NCI-H524 treated with DMSO at 0.1 percent for 48 hours (cell line): ENCODE results near the gene FYN.

Experiments used
- DNase-seq: peaks from one replicate; lab custom pipeline; 2025; lab: John Stamatoyannopoulos, UW

FYN gene

GRCh38 chr6:111625461-111626391 is 247.5 kb downstream of the FYN start:
- peak; percentile 31 for DNase-seq

DNA sequence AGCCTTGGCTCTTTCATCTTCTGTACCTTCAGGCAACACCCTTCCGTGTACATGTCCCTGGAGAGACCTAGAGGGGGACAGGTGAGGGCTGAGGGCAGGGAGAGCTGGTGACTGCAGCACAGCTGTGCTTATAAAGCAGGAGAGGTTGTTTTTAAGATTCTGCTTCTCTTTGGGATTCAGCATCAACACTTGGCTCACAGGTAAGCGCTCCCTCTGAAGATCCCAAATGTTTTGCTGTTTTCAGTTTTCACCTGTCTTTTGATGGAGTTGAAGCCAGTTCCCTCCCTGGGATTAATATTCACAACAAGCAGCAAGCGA is 248.2 kb downstream of the FYN start:
- no peak for DNase-seq

- no peak for DNase-seq
These were observed 248.7 kb downstream of the FYN start for GRCh38 chr6:111624401-111625098.

GRCh38 chr6:111623046-111623718 is 250.1 kb downstream of the FYN start:
- DNase-seq: no peak

- DNase-seq: no peak
These were observed 253.1 kb downstream of the FYN start for GRCh38 chr6:111620169-111620568.

- DNase-seq: no peak
These were observed 254.8 kb downstream of the FYN start for GRCh38 chr6:111618407-111618806.

DNA sequence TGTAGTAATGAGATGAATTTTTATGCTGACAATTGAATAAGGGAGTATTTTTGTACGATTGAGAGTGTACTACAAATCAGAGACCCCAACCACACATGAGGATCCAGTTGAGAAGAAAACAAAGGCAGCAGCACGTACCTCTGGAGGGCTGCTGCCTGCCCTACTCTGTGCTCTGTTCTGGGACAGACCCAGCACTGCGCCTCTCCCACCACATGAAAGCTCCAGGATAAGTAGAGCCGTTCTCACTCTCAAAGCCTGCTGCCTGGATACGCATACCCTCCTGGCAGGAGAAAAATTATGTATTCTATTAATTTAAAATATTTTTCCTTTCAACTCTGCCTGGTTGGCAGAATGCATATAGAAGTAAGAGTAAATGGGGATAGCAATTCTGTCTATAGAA is 256.1 kb downstream of the FYN start:
- DNase-seq: no peak

DNA sequence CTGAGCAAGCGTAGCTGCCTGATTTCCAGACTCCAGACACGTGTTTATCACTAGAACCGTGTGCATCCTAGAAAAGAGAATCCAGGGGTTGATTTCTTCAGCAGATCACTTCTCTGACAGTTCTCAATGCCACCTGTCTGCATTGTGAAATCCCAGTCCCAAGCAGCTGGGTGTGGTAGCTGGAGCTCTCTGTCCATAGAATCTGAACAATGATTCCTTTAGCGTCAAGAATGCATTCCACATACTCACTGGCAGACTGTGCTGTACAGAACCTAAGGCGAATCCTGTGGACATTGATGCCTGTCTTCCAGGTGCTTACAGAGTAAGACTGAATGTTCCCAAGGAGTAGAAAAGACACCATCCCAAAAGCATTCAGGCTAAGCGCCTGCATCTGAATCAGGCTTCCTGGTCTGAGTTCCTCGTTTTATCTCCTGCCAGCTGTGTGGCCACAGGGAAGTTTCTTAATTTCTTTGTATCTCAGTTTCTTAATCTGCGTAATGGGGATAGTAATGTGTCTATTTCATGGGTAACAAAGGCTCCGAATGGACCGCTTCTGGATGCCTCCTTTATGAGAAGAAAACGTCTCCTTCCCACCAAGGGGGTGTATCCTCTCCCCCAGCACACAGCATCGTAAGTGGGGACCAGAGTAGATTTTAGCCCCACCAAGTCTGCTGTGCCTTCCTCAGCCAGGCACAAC is 257.2 kb downstream of the FYN start:
- DNase-seq: no peak

DNA sequence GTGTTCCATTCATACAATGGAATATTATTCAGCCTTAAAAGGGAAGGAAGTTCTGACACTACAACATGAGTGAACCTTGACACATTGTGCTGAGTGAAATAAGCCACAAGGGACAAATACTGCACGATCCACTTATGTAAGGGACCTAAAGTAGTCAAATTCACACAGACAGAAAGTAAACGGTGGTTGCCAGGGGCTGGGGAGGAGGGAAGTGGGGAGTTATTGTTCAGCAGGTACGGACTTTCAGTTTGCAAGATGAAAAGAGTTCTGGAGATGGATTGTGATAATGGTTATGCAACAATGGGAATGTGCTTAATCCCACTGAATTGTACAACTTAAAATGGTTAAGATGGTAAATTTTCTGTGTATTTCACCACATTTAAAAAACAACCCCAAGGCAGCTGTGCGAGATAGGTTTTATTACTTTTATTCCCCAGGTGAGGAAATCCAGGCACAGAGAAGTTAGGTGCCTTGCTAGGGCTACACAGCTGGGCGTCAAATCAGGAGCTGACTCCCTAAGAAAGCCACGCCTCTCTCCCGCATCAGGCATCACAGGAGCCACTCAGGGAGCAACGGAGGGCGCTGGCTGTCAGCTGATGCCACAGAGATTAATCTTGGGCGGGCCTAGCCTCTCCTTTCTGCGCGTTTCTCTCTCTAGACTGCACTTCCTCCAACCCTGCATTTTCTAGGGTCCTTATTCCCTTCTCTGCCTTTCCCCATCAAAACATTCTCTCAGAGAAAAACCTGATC is 258.2 kb downstream of the FYN start:
- peak; percentile 18 for DNase-seq

DNA sequence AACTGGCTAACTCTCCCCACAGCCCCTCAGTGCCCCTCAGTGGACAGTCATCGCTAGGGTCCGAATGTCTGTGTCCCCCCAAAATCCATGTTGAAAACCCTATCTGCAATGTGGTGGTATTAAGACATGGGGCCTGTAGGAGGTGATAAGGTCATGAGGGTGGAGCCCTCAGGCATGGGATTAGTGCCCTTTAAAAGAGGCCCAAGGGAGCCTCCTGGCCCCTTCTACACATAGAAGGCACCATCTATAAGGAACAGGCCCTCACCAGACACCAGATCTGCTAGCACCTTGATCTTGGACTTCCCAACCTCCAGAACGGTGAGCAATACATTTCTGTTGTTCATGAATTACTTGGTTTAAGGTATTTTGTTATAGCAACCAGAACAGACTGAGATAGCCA is 260.9 kb downstream of the FYN start:
- DNase-seq: no peak

- DNase-seq: no peak
These were observed 262.6 kb downstream of the FYN start for GRCh38 chr6:111610548-111611172.
